ENCODE measurements around the gene HIRA. TPM values are rescaled to one million over a fixed set of nuclear protein-coding genes. Genes with fewer than 3 reads are reported as not detected.

The HIRA gene
- total and polyA plus RNA-seq, 8 donors, result 18.4 to 30.6 (median 25.2) TPM

DNA sequence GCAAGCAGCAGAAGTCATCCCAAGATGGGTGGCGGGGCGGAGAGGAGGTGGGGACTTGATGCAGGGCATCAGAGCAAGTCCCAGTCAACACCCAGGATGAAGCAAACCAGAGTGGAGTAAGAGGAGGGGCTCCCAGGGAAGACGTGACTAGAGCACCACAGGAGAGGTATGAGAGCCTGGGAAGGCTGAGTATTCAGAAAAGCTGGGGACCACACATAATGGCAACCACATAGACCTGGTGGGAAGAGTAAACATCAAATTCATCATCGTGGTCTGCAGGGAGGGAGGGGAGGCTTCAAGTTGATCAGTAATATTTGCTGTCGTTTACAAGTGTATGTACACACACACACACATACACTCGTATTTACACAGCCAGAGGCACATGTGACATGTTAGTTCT is 79.3 kb downstream of the HIRA start:
- H3K9me3 ChIP-seq, result no peaks in the 10 kb centered on the region

DNA sequence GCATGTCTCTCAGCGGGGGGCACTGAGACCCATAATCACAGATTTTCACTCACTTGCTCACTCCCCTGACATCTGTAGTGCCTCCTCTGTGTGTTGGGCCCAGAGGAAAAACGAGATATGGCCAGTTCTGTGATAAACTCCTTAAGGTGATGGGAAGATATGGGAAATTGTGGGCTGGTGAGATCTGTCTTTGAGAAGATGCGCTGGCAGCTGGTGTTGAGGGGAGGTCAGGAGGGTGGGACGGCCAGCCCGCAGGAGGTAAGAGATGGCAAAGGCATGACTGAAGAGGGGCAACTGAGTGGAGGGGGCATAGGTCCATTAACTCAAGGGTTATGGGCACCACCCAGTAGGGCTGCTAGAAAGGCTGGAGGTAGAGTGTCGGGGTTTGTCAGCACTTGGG is 79.9 kb downstream of the HIRA start:
- H3K9me3 ChIP-seq, result no peaks in the 10 kb centered on the region
- H3K4me1 ChIP-seq, result no peaks in the 10 kb centered on the region
- H3K36me3 ChIP-seq, result peaks cover 0 to 100% of the 10 kb centered on the region in 2 donors
- H3K4me3 ChIP-seq, result no peak overlapping the region
- ATAC-seq (no peak), DNase-seq (no peak)
- H3K27ac ChIP-seq, result no peak overlapping the region
- TF ChIP-seq, protein P1, sequence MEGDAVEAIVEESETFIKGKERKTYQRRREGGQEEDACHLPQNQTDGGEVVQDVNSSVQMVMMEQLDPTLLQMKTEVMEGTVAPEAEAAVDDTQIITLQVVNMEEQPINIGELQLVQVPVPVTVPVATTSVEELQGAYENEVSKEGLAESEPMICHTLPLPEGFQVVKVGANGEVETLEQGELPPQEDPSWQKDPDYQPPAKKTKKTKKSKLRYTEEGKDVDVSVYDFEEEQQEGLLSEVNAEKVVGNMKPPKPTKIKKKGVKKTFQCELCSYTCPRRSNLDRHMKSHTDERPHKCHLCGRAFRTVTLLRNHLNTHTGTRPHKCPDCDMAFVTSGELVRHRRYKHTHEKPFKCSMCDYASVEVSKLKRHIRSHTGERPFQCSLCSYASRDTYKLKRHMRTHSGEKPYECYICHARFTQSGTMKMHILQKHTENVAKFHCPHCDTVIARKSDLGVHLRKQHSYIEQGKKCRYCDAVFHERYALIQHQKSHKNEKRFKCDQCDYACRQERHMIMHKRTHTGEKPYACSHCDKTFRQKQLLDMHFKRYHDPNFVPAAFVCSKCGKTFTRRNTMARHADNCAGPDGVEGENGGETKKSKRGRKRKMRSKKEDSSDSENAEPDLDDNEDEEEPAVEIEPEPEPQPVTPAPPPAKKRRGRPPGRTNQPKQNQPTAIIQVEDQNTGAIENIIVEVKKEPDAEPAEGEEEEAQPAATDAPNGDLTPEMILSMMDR (IDR thresholded peaks at IDR 0.05), result no peak
- intact Hi-C loops (cut with DNase I), result no loop called here
- H3K27me3 ChIP-seq, result no peaks in the 10 kb centered on the region

More for the DNA sequence above, 79.3 kb downstream of the HIRA start:
- no peaks in the 10 kb centered on the region for H3K4me1 ChIP-seq
- H3K27me3 ChIP-seq, result no peaks in the 10 kb centered on the region
- no peak for ATAC-seq
- no peak overlapping the region for H3K4me3 ChIP-seq
- H3K27ac ChIP-seq, result no peak overlapping the region
- TF ChIP-seq, protein P1 (IDR thresholded peaks at IDR 0.05), result no peak
- intact Hi-C loops (cut with DNase I), result no loop called here
- peaks cover 0 to 100% of the 10 kb centered on the region in 2 donors for H3K36me3 ChIP-seq
- DNase-seq, result no peak

DNA sequence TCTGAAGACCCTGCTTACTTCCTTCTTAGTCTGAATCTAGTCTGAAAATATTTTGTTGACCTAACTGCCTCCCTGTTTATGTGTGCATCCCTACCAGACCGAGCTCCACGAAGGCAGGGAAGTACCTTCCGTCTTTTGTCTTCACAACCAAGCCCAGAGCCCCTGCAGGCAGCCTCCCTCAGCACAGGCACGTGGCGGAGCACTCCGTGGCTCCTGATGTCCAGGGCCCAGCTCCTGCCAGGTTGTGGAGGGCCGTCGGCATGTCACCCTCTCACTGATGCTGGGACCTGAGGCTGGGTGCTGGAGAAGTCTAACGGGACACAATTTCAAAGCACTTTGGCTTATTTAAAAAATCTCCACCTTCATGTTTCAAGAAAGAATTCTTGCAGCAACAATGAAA is 80.6 kb downstream of the HIRA start:
- intact Hi-C loops (cut with DNase I), result no loop called here
- ATAC-seq (no peak), DNase-seq (no peak)
- TF ChIP-seq, protein P1 (IDR thresholded peaks at IDR 0.05), result no peak
- no peaks in the 10 kb centered on the region for H3K9me3 ChIP-seq
- no peak overlapping the region for H3K4me3 ChIP-seq
- no peaks in the 10 kb centered on the region for H3K27me3 ChIP-seq
- H3K36me3 ChIP-seq, result peaks cover 0 to 100% of the 10 kb centered on the region in 2 donors
- H3K27ac ChIP-seq, result no peak overlapping the region
- no peaks in the 10 kb centered on the region for H3K4me1 ChIP-seq

DNA sequence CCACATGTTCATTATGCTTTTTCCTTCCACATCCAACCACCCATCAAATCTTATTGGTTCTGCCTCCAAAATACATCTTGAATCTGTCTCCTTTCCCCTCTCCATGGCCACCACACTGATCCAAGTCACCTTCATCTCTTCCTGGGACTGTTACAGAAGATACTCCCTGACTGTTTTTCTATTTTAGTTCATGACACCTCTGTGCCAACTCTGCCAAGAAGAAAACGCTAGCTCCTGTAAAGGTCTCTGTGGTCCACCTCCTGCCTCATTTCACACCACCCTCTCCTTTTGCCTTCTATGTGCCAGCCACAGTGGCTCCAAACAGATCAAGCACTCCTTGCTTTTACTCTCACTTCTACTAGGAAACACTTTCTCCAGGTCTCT is 81.1 kb downstream of the HIRA start:
- DNase-seq, result no peak
- no peak overlapping the region for H3K4me3 ChIP-seq
- H3K27me3 ChIP-seq, result no peaks in the 10 kb centered on the region
- TF ChIP-seq, protein P1 (IDR thresholded peaks at IDR 0.05), result no peak
- H3K9me3 ChIP-seq, result no peaks in the 10 kb centered on the region
- no peak overlapping the region for H3K27ac ChIP-seq
- H3K4me1 ChIP-seq, result no peaks in the 10 kb centered on the region
- H3K36me3 ChIP-seq, result peaks cover 0 to 99% of the 10 kb centered on the region in 2 donors
- intact Hi-C loops (cut with DNase I), result no loop called here
- no peak for ATAC-seq

DNA sequence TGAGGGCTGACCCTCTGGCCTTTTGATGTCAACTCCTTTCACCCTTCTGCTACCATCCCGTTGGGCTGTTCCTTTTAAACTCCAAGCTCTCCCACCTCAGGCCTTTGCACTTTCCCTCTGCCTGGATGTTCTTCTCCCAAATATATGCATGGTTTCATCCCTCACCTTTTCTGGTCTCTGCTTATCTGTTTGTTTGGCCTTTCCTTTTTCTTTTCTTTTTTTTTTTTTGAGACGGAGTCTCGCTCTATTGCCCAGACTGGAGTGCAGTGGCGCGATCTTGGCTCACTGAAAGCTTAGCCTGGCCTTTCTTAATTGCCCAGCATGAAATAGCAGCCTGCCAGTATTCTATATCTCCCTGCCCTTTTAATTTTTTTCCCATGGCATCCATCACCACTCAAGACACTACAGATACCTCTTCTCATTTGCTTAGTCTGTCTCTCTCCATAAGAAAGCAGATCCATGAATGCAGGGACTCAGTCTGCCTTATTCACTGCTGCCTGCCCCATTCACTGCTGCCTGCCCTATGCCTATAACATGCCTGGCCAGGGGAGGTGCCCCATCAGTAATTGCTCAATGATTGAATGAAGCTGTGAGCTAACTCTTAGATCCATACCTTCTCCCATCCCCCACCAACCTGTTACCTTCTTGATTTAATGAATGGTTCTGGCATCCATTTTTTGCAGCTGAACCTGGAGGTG is 81.6 kb downstream of the HIRA start:
- no peaks in the 10 kb centered on the region for H3K9me3 ChIP-seq
- no peak overlapping the region for H3K4me3 ChIP-seq
- intact Hi-C loops (cut with DNase I), result no loop called here
- no peaks in the 10 kb centered on the region for H3K4me1 ChIP-seq
- no peak overlapping the region for H3K27ac ChIP-seq
- TF ChIP-seq, protein P1 (IDR thresholded peaks at IDR 0.05), result no peak
- H3K36me3 ChIP-seq, result peaks cover 0 to 97% of the 10 kb centered on the region in 2 donors
- no peaks in the 10 kb centered on the region for H3K27me3 ChIP-seq
- no peak for DNase-seq
- no peak for ATAC-seq

Measured in left lung (tissue), 10 donors.